HFFc6 (cell line): ENCODE measurements around the gene MYO3B. TPM values are rescaled to one million over a fixed set of nuclear protein-coding genes. Genes with fewer than 3 reads are reported as not detected.

ENCODE experiments used
- DNase-seq: peaks from one replicate; pipeline ENCODE4 v3.0.0-alpha.2; 2018
- H3K27ac Mint-ChIP-seq: 2 replicates; pipeline ENCODE4 v1.8.0; 2020; ENCODE audit warnings: mild to moderate bottlenecking, mixed read lengths
- H3K27me3 Mint-ChIP-seq: 2 replicates; pipeline ENCODE4 v1.8.0; 2021; ENCODE audit warnings: mild to moderate bottlenecking, moderate library complexity, mixed read lengths; ENCODE audit not compliant: insufficient read depth
- H3K36me3 Mint-ChIP-seq: 2 replicates; pipeline ENCODE4 v1.8.0; 2021; ENCODE audit warnings: low read depth, mixed read lengths
- H3K4me1 Mint-ChIP-seq: 2 replicates; pipeline ENCODE4 v1.8.0; 2020; ENCODE audit warnings: low read depth, mixed read lengths
- H3K4me3 Mint-ChIP-seq: 2 replicates; pipeline ENCODE4 v1.8.0; 2020; ENCODE audit warnings: mild to moderate bottlenecking, moderate library complexity, mixed read lengths
- H3K9me3 Mint-ChIP-seq: 2 replicates; pipeline ENCODE4 v1.8.0; 2020; ENCODE audit warnings: mild to moderate bottlenecking, mixed read lengths
- CTCF ChIP-seq: fragments of 200-600 bp; sonication (generic); IDR thresholded peaks from 2 replicates; pipeline ENCODE4 v1.5.0; 2021; ENCODE audit warnings: antibody characterized with exemption, mild to moderate bottlenecking
- total RNA-seq, 6 experiments: library from RNA; stranded (reverse); fragmentation: NEBNext Ultra II Directional; extraction: Animal tissue kit (Norgen Biotek cat#: 25700); gene quantifications; 2 replicates in 1 of 6; 3 replicates in 5 of 6; pipeline ENCODE4 v1.2.3, GENCODE V29; 2021

The MYO3B gene
- total RNA-seq, 6 experiments from 2014 or later, result not detected

GRCh38 chr2:170647741-170648436 lies 469.9 kb downstream of the MYO3B start:
- no peak for TF ChIP-seq CTCF
- Mint-ChIP-seq H3K36me3 (no peaks in the 10 kb centered on the region), H3K27me3 (peaks cover 2% of the 10 kb centered on the region; the same call in 1 of the 2 replicates), H3K27ac (no peak overlapping the region), H3K4me1 (no peaks in the 10 kb centered on the region), H3K4me3 (no peak overlapping the region), H3K9me3 (peaks cover 10% of the 10 kb centered on the region)
- no peak for DNase-seq

GRCh38 chr2:170651624-170652325 lies 473.8 kb downstream of the MYO3B start:
- peaks cover 3% of the 10 kb centered on the region for H3K9me3 Mint-ChIP-seq
- H3K27me3 Mint-ChIP-seq, result peaks cover 2% of the 10 kb centered on the region; the same call in 1 of the 2 replicates
- TF ChIP-seq CTCF, result no peak
- no peaks in the 10 kb centered on the region for H3K4me1 Mint-ChIP-seq
- H3K4me3 Mint-ChIP-seq, result no peak overlapping the region
- H3K36me3 Mint-ChIP-seq, result no peaks in the 10 kb centered on the region
- no peak for DNase-seq
- H3K27ac Mint-ChIP-seq, result no peak overlapping the region

- TF ChIP-seq CTCF, result no peak
- Mint-ChIP-seq H3K27ac (no peak overlapping the region), H3K36me3 (no peaks in the 10 kb centered on the region), H3K27me3 (peaks cover 1% of the 10 kb centered on the region; the same call in 1 of the 2 replicates), H3K4me3 (no peak overlapping the region), H3K9me3 (peaks cover 11% of the 10 kb centered on the region), H3K4me1 (no peaks in the 10 kb centered on the region)
- DNase-seq, result no peak
These were observed 474.9 kb downstream of the MYO3B start for GRCh38 chr2:170652637-170653417.

- Mint-ChIP-seq H3K27me3 (no peaks in the 10 kb centered on the region; the same call in 1 of the 2 replicates), H3K9me3 (peaks cover 12% of the 10 kb centered on the region), H3K27ac (no peak overlapping the region), H3K4me1 (no peaks in the 10 kb centered on the region), H3K36me3 (no peaks in the 10 kb centered on the region), H3K4me3 (no peak overlapping the region)
- no peak for DNase-seq
- TF ChIP-seq CTCF, result no peak
These were observed 478.7 kb downstream of the MYO3B start for GRCh38 chr2:170656669-170657068.

- H3K36me3 Mint-ChIP-seq, result no peaks in the 10 kb centered on the region
- H3K4me3 Mint-ChIP-seq, result no peak overlapping the region
- peaks cover 25% of the 10 kb centered on the region for H3K9me3 Mint-ChIP-seq
These were observed 482.5 kb downstream of the MYO3B start for GRCh38 chr2:170660409-170660808.

More at GRCh38 chr2:170660409-170660808, 482.5 kb downstream of the MYO3B start:
- H3K27me3 Mint-ChIP-seq, result no peaks in the 10 kb centered on the region; the same call in none of the 2 replicates
- TF ChIP-seq CTCF, result no peak
- no peaks in the 10 kb centered on the region for H3K4me1 Mint-ChIP-seq
- no peak for DNase-seq
- H3K27ac Mint-ChIP-seq, result no peak overlapping the region
